Hematopoietic multipotent progenitor cell treated with erythropoietin and hydrocortisone succinate and interleukin-3 and kit ligand, for 6 days (in vitro differentiated cells): ENCODE results near the gene CA12.
A peak's percentile ranks its signal among the peaks of the same experiment; 100 is the strongest.
"Not testable (repeated sequence)": the region's sequence is repeated elsewhere in the genome, so short reads cannot be mapped to it uniquely, and the experiment has no call there.

Experiments used
- DNase-seq: peaks from one replicate; pipeline ENCODE4 v3.0.0-alpha.2; 2015

Gene CA12

DNA sequence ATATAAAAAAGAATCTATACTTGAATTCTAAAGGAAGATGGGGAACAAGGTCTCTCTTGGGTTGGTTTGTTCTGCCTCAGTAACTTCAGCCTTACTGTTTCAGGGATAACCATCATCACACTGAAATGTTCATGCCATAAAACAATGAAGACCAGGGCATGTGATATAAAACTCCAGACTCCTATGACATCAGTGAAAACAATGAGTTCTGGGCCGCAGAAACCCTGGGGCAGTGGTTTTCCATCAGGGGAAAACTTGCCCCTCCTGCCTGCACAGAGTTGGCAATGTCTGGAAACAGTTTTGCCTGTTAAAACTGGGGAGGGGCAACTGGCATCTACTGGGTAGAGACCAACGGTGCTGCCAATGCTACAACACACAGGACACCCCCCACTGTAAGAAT, 46.8 kb downstream of the CA12 start:
- no peak for DNase-seq

DNA sequence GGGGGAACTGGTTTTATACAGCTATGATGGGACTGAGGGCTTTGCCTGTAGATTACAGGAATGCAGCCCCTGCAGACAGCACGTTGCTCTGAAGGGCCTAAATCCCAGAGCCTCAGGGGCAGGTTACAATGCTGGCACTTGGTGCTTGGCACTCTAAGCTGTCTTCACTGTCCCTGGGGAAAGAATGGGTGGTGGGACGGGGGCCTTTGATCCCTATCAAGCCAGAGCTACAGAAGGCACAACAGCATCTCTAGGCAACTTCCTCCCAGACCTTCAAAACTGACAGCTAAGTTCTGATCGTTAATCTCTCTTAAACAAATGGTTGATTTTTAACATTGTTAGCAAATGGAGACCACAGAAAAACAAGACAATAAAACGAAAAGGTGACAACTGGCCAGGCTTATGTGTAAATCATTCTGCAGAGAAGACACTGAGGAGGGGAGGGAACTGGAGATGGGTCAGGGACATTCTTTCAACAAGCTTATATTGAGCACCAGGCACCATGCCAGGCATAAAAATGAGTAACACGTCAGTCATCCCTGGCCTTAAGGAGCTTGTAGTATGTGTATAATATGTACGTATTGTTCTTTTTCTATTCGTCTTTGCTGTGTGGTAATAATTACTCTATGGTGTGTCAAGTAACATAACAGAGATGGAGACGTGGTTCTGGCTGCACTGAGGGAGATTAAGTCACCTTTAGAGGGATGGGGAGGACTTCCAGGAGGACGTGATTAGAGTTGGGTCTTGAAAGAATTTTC, 49.1 kb downstream of the CA12 start:
- peak; percentile 10 for DNase-seq

DNA sequence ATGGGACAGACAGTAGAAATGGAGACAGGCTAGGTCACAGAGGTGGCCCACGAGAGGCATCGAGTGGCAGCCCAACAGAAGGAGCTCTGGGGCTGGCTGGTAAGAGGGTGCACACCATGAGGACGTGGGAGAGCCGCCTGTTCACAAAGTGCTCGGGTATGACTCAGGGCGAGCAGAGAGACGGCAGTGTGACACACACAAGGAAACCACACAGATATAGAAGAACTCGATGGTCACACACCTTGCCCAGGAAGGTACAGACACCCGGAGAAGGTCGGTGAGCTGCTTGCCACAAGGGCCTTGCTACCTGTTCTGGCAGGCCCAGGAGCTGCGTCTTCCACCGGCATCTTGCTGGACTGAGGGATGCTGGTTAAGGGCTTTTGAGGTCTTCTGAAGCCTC, 50.2 kb downstream of the CA12 start:
- DNase-seq: no peak

DNA sequence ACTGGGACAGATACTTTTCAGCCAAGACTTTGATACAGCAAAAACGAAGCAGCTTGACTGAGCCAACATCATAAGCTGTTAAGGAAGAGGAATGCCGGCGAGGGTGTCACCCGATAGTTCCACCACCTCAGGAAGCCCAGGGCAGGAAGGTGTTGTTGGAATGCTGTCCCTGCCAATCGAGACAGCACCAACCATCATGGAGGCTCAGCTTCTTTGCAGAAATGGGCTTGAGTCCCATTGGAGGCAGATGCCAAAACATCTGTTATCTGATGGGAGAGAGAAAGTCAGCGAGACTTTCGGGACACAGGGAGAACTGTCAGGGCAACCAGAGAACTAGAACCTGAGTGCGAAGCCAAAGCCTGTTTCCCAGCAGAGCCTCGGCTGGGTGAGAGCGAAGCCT, 50.7 kb downstream of the CA12 start:
- no peak for DNase-seq

- no peak for DNase-seq
These were observed 51.9 kb downstream of the CA12 start for GRCh38 chr15:63329567-63330350.

DNA sequence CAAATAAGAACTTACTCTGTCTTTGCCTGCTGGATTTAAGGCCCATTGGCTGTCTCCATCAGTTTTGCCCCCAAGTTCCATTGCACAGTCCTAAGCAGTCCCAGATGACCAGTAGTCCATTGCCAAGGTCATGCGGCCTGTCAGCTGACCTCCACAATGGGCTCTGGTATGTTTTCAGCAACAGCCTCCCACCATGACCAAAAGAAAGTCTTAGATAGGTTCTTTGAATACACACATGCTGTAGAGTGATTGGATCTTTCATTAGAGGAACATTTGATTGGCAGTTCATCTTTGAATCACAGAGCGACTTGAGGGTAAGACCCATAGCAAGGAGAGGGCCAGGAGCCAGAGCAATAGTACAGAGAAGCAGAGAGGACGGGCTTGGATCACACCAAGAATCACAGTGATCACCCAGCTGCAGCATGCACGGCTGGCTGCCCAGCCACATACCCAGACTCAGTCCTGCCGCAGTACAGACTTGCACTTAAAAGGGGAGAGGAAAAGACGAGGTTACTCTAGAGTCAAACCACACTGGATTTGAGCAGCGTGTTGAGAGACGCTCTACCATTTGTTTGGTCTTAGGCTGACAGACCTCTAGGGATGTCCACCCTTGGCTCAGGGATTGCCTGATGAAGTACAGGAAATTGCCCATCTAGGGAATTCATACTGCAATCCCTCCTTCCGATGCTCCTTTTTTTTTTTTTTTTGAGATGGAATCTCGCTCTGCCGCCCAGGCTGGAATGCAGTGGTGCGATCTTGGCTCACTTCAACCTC, 53.8 kb downstream of the CA12 start:
- no peak for DNase-seq

DNA sequence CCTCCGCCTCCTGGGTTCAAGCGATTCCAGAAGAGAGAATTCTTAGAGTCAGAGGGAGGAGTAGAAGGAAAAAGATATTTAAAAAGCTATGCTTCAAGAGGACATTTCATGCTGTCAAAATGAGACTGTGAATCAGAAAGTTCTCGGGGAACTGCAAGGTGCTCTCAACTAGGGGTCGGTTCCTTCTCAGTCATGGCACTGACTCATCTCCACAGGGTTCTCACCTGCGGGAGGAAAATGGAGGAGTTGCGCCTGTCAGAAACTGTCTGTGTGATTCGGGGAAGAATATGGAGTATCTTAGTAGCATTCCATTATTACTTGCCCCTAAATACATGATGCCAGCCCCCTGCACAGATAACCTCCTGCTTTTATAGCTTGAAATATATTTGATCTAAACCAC, 56.9 kb downstream of the CA12 start:
- no peak for DNase-seq

DNA sequence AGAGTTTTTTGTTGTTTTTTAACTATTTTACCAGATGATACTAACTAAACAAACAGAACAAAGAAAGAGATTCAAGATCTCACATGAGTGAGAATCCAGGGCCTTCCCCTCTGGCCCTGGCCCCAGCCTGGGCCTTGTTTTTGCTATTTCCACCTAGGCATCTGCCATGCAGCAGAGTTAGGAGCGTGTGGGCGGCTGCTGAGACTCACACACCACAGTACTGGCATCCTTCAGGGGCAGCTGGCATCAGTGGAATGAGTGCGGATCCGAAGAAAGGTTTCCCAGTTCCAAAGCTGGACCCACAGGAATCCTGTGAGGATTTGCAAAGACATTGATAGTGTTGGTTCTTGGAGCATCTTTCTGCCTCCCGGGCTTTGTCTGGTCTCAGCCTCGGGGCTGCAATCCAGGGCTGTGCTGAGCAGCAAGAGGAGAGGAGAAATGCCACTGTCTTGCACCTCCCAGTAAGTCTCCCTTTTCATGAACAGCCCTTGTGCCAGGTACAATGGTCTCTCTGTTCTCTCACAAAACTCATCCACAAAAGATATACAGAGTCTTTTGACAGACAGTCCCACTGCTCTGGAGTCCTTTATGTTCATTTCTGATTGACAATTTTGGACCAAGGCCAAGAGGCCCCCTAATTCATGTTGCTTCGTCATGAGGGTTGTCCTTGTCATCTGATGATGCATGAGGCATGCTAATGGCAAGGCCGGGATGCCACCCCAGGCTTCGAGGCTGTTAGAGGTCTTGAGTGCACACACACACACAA, 57.7 kb downstream of the CA12 start:
- DNase-seq: no peak

- DNase-seq: no peak
These were observed 59.1 kb downstream of the CA12 start for GRCh38 chr15:63322541-63322940.

- no peak for DNase-seq
These were observed 60.2 kb downstream of the CA12 start for GRCh38 chr15:63321462-63321861.

DNA sequence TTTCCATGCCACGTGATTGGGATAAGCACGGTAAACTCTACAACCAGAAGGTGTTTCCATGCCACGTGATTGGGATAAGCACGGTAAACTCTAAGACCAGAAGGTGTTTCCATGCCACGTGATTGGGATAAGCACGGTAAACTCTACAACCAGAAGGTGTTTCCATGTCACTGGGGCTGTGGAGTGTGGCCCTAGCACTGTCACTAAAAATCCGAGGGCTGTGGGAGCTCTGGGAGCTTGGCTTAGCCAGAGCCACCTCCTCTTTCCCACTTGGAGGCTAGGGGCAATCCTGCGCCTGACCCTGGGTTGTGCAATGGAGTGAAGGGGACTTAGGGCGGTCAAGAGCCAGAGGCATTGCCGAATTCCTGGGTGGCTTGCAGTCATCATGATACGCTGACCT, 60.7 kb downstream of the CA12 start:
- not testable (repeated sequence) for DNase-seq

- DNase-seq: not testable (repeated sequence)
These were observed 61.2 kb downstream of the CA12 start for GRCh38 chr15:63320446-63320845.

DNA sequence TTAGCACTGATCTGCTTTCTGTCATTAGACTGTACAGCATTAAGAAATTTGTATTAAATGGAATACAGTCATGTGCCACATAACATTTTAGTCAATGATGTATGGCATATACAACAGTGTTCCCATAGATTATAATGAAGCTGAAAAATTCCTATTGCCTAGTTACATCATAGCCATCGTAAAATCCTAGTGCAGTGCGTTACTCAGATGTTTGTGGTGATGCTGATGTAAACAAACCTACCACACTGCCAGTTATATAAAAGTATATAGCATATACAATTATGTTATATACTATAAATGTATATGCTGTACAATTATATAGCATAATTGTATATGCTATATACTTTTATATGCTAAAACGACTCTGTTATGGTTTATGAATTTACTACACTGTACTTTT, 62.6 kb downstream of the CA12 start:
- no peak for DNase-seq

- no peak for DNase-seq
These were observed 63.3 kb downstream of the CA12 start for GRCh38 chr15:63318344-63318743.

- DNase-seq: no peak
These were observed 67.2 kb downstream of the CA12 start for GRCh38 chr15:63314409-63314808.

DNA sequence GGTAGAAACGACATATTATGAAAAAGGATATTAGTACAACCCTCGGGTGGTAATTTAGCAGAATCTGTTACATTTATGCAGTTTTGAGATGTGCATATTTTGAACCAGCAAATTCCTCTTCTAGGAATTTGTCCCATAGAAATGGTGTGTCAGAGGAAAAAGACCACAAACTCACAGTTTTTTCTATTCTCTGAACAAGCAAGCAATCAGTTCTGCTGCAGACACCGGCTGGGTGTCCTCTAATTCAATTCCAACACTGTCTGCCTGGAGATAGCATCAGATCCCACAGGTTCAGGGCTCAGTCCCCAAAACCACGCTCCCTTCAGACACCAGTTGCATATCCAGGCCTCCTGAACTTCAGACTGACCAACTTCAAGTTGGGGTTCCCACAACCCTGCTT, 67.8 kb downstream of the CA12 start:
- DNase-seq: no peak

- no peak for DNase-seq
These were observed 69.4 kb downstream of the CA12 start for GRCh38 chr15:63312286-63312685.

GRCh38 chr15:63310646-63311045, 71.0 kb downstream of the CA12 start:
- no peak for DNase-seq

GRCh38 chr15:63308947-63309346, 72.7 kb downstream of the CA12 start:
- no peak for DNase-seq

DNA sequence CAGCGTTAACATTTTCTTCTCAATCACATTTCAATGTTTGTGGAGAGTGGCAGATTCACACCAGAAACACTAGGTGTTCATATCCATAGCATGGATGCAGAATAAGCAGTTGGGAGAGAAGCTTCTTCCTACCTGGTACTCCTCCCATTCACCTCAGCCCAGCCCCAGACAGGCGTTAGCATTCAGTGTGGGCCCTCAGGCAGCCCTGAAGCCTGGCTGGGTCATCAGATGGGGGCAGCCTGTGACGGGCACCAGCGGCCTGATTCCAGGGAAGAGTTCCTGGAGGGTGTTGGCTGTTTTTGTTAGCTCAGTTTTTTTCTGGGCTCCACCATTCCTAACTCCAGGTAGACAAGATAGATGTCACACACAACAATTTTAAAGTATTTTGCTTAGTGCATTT, 73.2 kb downstream of the CA12 start:
- no peak for DNase-seq

DNA sequence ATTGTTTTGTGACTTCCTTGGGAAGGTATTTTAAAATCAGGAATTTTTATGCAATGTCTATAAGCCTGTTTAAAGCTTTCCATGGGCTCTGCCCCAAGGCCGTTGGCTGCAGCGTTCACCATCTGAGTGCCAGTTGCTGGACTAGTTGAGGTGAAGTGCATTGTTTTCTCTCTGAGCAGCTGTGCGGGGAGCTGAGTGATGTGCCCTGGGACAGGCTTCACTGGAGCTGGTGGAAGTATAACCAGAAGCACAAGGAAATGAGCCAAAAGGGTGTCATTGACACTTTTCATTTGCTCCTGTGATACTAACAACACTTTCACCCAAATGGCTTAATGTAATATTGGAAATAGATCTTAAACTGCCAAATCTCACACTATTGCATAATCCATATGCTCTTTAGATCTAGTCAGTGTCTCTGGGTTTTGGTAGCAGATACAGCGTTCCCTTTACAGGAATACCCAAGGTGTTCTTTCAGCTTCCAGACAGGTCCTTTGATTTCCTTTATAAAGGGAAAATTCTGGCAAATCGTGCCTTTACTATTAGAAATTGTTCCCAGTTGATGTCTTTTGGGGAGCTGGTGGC, 75.1 kb downstream of the CA12 start:
- no peak for DNase-seq

GRCh38 chr15:63305260-63305659, 76.4 kb downstream of the CA12 start:
- DNase-seq: no peak

GRCh38 chr15:63301088-63301487, 80.6 kb downstream of the CA12 start:
- DNase-seq: no peak
